Natural killer cell (primary cell): ENCODE results near the gene WSCD2. TPM values are rescaled to one million over a fixed set of nuclear protein-coding genes. Genes with fewer than 3 reads are reported as not detected.

Source experiments
- ATAC-seq, 3 donors: fragments of 150-1000 bp in 2 of 3; fragments of 200-7000 bp in 1 of 3; cut with Tn5 transposase; 1 replicate in 1 of 3; 2 replicates in 2 of 3; pipeline ENCODE4 v1.10.0; 2021; ENCODE audit warnings: mild to moderate bottlenecking in 2 of 3, moderate library complexity in 2 of 3
- DNase-seq, 2 donors: peaks; one replicate each; pipeline versions ENCODE4 v3.0.0 to v3.0.0-alpha.2; 2013 to 2021; ENCODE audit warnings: mixed read lengths in 1 of 2
- H3K27ac ChIP-seq: one replicate; pipeline ENCODE4 v1.5.1; 2013; ENCODE audit warnings: mild to moderate bottlenecking, low read length
- H3K27me3 ChIP-seq: one replicate; pipeline ENCODE4 v1.6.1; 2013; ENCODE audit warnings: low read length; ENCODE audit not compliant: control insufficient read depth, insufficient read depth
- H3K36me3 ChIP-seq: one replicate; pipeline ENCODE4 v1.6.1; 2013; ENCODE audit warnings: low read length; ENCODE audit not compliant: control insufficient read depth, insufficient read depth
- H3K4me1 ChIP-seq: one replicate; pipeline ENCODE4 v1.6.1; 2013; ENCODE audit warnings: low read length; ENCODE audit not compliant: control insufficient read depth, insufficient read depth
- H3K4me3 ChIP-seq: one replicate; pipeline ENCODE4 v1.5.1; 2013; ENCODE audit warnings: low read length
- H3K9me3 ChIP-seq: one replicate; pipeline ENCODE4 v1.6.1; 2013; ENCODE audit warnings: low read length; ENCODE audit not compliant: control insufficient read depth, insufficient read depth
- H3K27ac Mint-ChIP-seq, 2 donors: one replicate each; pipeline ENCODE4 v1.8.0; 2022; ENCODE audit warnings: mild to moderate bottlenecking in 2 of 2, mixed read lengths in 2 of 2, moderate library complexity in 1 of 2
- H3K27me3 Mint-ChIP-seq, 2 donors: one replicate each; pipeline ENCODE4 v1.8.0; 2022; ENCODE audit warnings: low read depth in 2 of 2, mixed read lengths in 2 of 2
- H3K36me3 Mint-ChIP-seq: one replicate; pipeline ENCODE4 v1.8.0; 2022; ENCODE audit warnings: mixed read lengths
- H3K4me1 Mint-ChIP-seq, 2 donors: one replicate each; pipeline ENCODE4 v1.8.0; 2022; ENCODE audit warnings: mixed read lengths in 2 of 2
- H3K4me3 Mint-ChIP-seq: one replicate; pipeline ENCODE4 v1.8.0; 2022; ENCODE audit warnings: mild to moderate bottlenecking, moderate library complexity, mixed read lengths
- H3K9me3 Mint-ChIP-seq, 2 donors: one replicate each; pipeline ENCODE4 v1.8.0; 2022; ENCODE audit warnings: mixed read lengths in 2 of 2
- WGBS: methylation state at CpG from one replicate; pipeline ENCODE4 v1.1.7; 2013; ENCODE audit warnings: missing lambda C conversion rate; ENCODE audit not compliant: insufficient coverage; 5-methylcytosine and 5-hydroxymethylcytosine counted together
- intact Hi-C: fragments of 100-400 bp; cut with micrococcal nuclease; formaldehyde crosslinking; loops from one replicate; pipeline ENCODE4 v1.14.2; 2022
- total RNA-seq, 4 donors: library from RNA; stranded (reverse); fragments of 120-200 nt in 1 of 4; gene quantifications; one replicate each; pipeline versions ENCODE4 v1.2.3 to v1.2.4, GENCODE V29; 2013 to 2022
- TF ChIP-seq, protein P1 (sequence below): fragments of 200-600 bp; IDR thresholded peaks from one replicate; pipeline ENCODE4 v1.8.0; 2022; ENCODE audit warnings: antibody characterized with exemption

Gene WSCD2
- total RNA-seq, 3 donors from 2014 or later (not counting 1 experiment from before 2014, with no cell fraction given) = 0.32 to 0.78 TPM; not detected in 1

- TF ChIP-seq, protein P1, sequence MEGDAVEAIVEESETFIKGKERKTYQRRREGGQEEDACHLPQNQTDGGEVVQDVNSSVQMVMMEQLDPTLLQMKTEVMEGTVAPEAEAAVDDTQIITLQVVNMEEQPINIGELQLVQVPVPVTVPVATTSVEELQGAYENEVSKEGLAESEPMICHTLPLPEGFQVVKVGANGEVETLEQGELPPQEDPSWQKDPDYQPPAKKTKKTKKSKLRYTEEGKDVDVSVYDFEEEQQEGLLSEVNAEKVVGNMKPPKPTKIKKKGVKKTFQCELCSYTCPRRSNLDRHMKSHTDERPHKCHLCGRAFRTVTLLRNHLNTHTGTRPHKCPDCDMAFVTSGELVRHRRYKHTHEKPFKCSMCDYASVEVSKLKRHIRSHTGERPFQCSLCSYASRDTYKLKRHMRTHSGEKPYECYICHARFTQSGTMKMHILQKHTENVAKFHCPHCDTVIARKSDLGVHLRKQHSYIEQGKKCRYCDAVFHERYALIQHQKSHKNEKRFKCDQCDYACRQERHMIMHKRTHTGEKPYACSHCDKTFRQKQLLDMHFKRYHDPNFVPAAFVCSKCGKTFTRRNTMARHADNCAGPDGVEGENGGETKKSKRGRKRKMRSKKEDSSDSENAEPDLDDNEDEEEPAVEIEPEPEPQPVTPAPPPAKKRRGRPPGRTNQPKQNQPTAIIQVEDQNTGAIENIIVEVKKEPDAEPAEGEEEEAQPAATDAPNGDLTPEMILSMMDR = no peak
- 43% methylated on average over 3 of the region's 3 CpGs for whole genome bisulfite sequencing
Measured at GRCh38 chr12:108207791-108208730, 79.0 kb downstream of the WSCD2 start.

DNA sequence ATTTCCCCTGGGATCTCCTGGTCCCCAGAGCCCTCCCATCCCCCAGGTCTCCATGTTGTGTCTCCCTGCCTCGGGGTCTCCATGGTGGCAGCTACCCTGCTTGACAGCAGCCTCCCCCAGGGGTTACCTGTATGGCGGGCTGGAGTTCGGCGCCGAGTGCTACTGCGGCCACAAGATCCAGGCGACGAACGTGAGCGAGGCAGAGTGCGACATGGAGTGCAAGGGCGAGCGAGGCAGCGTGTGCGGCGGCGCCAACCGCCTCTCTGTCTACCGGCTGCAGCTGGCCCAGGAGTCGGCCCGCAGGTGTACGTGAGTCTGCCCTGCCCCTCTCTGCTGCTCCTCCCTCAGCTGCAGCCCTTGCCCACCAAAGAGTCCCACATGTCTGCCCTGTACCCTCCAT lies 80.9 kb downstream of the WSCD2 start:
- no peaks in the 10 kb centered on the region for H3K36me3 ChIP-seq
- Mint-ChIP-seq H3K36me3 (no peaks in the 10 kb centered on the region), H3K27ac (no peak overlapping the region), H3K27me3 (peaks cover 35 to 38% of the 10 kb centered on the region in 2 donors), H3K9me3 (no peaks in the 10 kb centered on the region), H3K4me3 (no peak overlapping the region), H3K4me1 (peaks cover 0 to 9% of the 10 kb centered on the region in 2 donors)
- H3K4me1 ChIP-seq = no peaks in the 10 kb centered on the region
- no peaks in the 10 kb centered on the region for H3K9me3 ChIP-seq
- WGBS = 89% methylated on average over 22 of the region's 22 CpGs
- H3K27ac ChIP-seq = no peak overlapping the region
- ATAC-seq = no peak
- no peaks in the 10 kb centered on the region for H3K27me3 ChIP-seq
- H3K4me3 ChIP-seq = no peak overlapping the region
- intact Hi-C loops = no loop called here
- TF ChIP-seq, protein P1 = no peak
- DNase-seq = no peak

More at GRCh38 chr12:108207791-108208730, 79.0 kb downstream of the WSCD2 start:
- Histone ChIP-seq H3K36me3 (no peaks in the 10 kb centered on the region), H3K27me3 (no peaks in the 10 kb centered on the region), H3K27ac (no peak overlapping the region), H3K4me1 (no peaks in the 10 kb centered on the region), H3K9me3 (no peaks in the 10 kb centered on the region), H3K4me3 (no peak overlapping the region)
- ATAC-seq = no peak
- peaks cover 28 to 39% of the 10 kb centered on the region in 2 donors for H3K27me3 Mint-ChIP-seq
- no peak for DNase-seq
- no peak overlapping the region for H3K27ac Mint-ChIP-seq
- intact Hi-C loops = no loop called here
- H3K36me3 Mint-ChIP-seq = no peaks in the 10 kb centered on the region
- no peaks in the 10 kb centered on the region for H3K9me3 Mint-ChIP-seq
- no peak overlapping the region for H3K4me3 Mint-ChIP-seq
- peaks cover 0 to 9% of the 10 kb centered on the region in 2 donors for H3K4me1 Mint-ChIP-seq

- Mint-ChIP-seq H3K27ac (no peak overlapping the region), H3K36me3 (no peaks in the 10 kb centered on the region), H3K4me3 (no peak overlapping the region), H3K4me1 (peaks cover 0 to 9% of the 10 kb centered on the region in 2 donors), H3K27me3 (peaks cover 34 to 38% of the 10 kb centered on the region in 2 donors), H3K9me3 (no peaks in the 10 kb centered on the region)
- DNase-seq (no peak), ATAC-seq (no peak)
- no peaks in the 10 kb centered on the region for H3K4me1 ChIP-seq
- H3K27ac ChIP-seq = no peak overlapping the region
- H3K9me3 ChIP-seq = no peaks in the 10 kb centered on the region
- no peaks in the 10 kb centered on the region for H3K27me3 ChIP-seq
- WGBS = 16% methylated on average over 2 of the region's 2 CpGs
- no peak overlapping the region for H3K4me3 ChIP-seq
- no peaks in the 10 kb centered on the region for H3K36me3 ChIP-seq
- intact Hi-C loops = no loop called here
- TF ChIP-seq, protein P1 = no peak
Measured at GRCh38 chr12:108211157-108211556, 82.1 kb downstream of the WSCD2 start.
